Aorta (tissue), 5 donors: ENCODE results near the gene FBXO27. TPM values are rescaled to one million over a fixed set of nuclear protein-coding genes. Genes with fewer than 3 reads are reported as not detected.
"Not testable (repeated sequence)": the region's sequence is repeated elsewhere in the genome, so short reads cannot be mapped to it uniquely, and the experiment has no call there.

Experiments used
- ATAC-seq: fragments of 200-7000 bp; cut with Tn5 transposase; one replicate; pipeline ENCODE4 v1.9.1; 2022; ENCODE audit warnings: moderate library complexity; ENCODE audit not compliant: low FRiP score
- DNase-seq, 2 donors: peaks; one replicate each; pipeline ENCODE4 v3.0.0-alpha.2; 2020
- H3K27ac ChIP-seq, 2 donors: one replicate each; pipeline ENCODE4 v1.5.1; 2013; ENCODE audit warnings: low read length in 2 of 2, mild to moderate bottlenecking in 2 of 2, moderate library complexity in 2 of 2, control low read depth in 1 of 2, inconsistent platforms in 1 of 2, low read depth in 1 of 2
- H3K27me3 ChIP-seq, 2 donors: one replicate each; pipeline ENCODE4 v1.6.1; 2013; ENCODE audit warnings: control low read depth in 1 of 2, low read length in 1 of 2, mild to moderate bottlenecking in 1 of 2, moderate library complexity in 1 of 2; ENCODE audit not compliant: insufficient read depth in 2 of 2, control insufficient read depth in 1 of 2
- H3K36me3 ChIP-seq, 2 donors: one replicate each; pipeline ENCODE4 v1.6.1; 2013; ENCODE audit warnings: control low read depth in 1 of 2, low read length in 1 of 2, mild to moderate bottlenecking in 1 of 2; ENCODE audit not compliant: insufficient read depth in 2 of 2, control insufficient read depth in 1 of 2
- H3K4me1 ChIP-seq, 2 donors: one replicate each; pipeline ENCODE4 v1.6.1; 2013; ENCODE audit warnings: low read length in 2 of 2, control low read depth in 1 of 2, mild to moderate bottlenecking in 1 of 2, moderate library complexity in 1 of 2; ENCODE audit not compliant: insufficient read depth in 2 of 2, control insufficient read depth in 1 of 2
- H3K4me3 ChIP-seq, 2 donors: one replicate each; pipeline ENCODE4 v1.5.1; 2013; ENCODE audit warnings: low read length in 2 of 2, control low read depth in 1 of 2, mild to moderate bottlenecking in 1 of 2
- H3K9me3 ChIP-seq: one replicate; pipeline ENCODE4 v1.6.1; 2013; ENCODE audit warnings: mild to moderate bottlenecking, low read length; ENCODE audit not compliant: control insufficient read depth
- WGBS, 2 donors: extraction: QIAGEN DNeasy Blood & Tissue Kit; methylation state at CpG; one replicate each; pipeline ENCODE4 v1.1.7; 2013; 5-methylcytosine and 5-hydroxymethylcytosine counted together
- intact Hi-C, 2 donors: fragments of 100-400 bp; cut with DNase I; formaldehyde crosslinking; loops; one replicate each; pipeline versions ENCODE4 v1.14.2 to v1.15.0; 2022
- long read RNA-seq, 2 donors: library from polyadenylated mRNA; unstranded; transcript quantifications; one replicate each; pipeline ENCODE4 v2.0.0, GENCODE V29; 2020 to 2021
- polyA plus RNA-seq, 2 donors: library from polyadenylated mRNA; stranded (reverse); fragments of 200-250 nt; gene quantifications; one replicate each; pipeline ENCODE4 v1.2.3, GENCODE V29; 2013
- total RNA-seq, 2 donors: library from RNA; stranded (reverse); fragmentation: NEBNext Ultra II Directional; extraction: Animal tissue kit (Norgen Biotek cat#: 25700); gene quantifications; one replicate each; pipeline ENCODE4 v1.2.1, GENCODE V29; 2021
- donor health status: healthy with polysubstance abuse.
- donor health status: Bipolar disorder and iron deficiency.
- donor health status: DM: no; HTN: no; CAD: no.
- donor health status: DM: no; HTN: no; CAD: no.
- donor health status: DM: yes; HTN: yes; CAD: no.

FBXO27 gene, protein sequence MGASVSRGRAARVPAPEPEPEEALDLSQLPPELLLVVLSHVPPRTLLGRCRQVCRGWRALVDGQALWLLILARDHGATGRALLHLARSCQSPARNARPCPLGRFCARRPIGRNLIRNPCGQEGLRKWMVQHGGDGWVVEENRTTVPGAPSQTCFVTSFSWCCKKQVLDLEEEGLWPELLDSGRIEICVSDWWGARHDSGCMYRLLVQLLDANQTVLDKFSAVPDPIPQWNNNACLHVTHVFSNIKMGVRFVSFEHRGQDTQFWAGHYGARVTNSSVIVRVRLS
- total RNA-seq (1 to 10 TPM; 5.0 to 8.6 TPM), polyA plus RNA-seq (1 to 10 TPM in 1 of 2 donors, under 1 TPM in 1; 0.25 to 2.8 TPM)
- long read RNA-seq, donor 1, partial matches to known transcripts = 15 of 23 reads
- long read RNA-seq, donor 1, other reads (novel, unspliced or antisense) = 8 of 23 reads
- long read RNA-seq, donor 2, partial matches to known transcripts = 1 of 5 reads
- long read RNA-seq, donor 2, other reads (novel, unspliced or antisense) = 3 of 5 reads

GRCh38 chr19:39032063-39032918 lies at the start of gene FBXO27:
Gene FBXO27 (minus strand): TSS chr19:39032549. CDS start chr19:39032227, 322 bp downstream.
- Histone ChIP-seq H3K27me3 (no peaks in the 10 kb centered on the region), H3K9me3 (no peaks in the 10 kb centered on the region), H3K4me1 (no peaks in the 10 kb centered on the region), H3K27ac (no peak within 1 kb of the TSS), H3K4me3 (peak within 1 kb of the TSS; percentile 27 to 55), H3K36me3 (no peaks in the 10 kb centered on the region)
- peak; percentile 55 to 81 for DNase-seq
- WGBS, 2 donors = 2 to 4% methylated on average over 51 to 66 of the region's 66 CpGs
- ATAC-seq = peak; percentile 44
- intact Hi-C loops = loop anchor here (5.0 kb wide), 2 partner anchors 55 to 70 kb away; partner anchors contain the start of gene FBXO17 (in 2 of the 2)

DNA sequence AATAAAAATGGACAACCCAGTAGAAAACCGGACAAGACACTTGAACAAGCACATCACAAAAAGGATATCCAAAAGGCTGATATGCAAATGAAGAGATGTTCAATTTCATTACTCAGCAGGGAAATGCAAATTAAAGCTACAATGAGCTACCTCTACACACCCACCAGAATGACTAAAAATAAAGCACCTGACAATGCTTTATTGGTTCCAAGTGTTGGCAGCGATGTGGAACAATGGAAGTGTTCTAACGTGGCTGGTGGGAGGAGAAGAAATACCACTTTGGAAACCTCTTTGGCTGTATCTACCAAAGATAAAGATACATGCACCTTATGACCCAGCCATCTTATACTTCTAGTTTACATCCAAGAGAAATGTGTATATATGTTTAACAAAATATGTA lies 48.1 kb upstream of the FBXO27 start:
- DNase-seq = no peak
- Histone ChIP-seq H3K4me3 (no peak overlapping the region), H3K27me3 (no peaks in the 10 kb centered on the region), H3K9me3 (no peaks in the 10 kb centered on the region), H3K36me3 (no peaks in the 10 kb centered on the region), H3K27ac (no peak overlapping the region), H3K4me1 (no peaks in the 10 kb centered on the region)
- intact Hi-C loops = no loop called here
- WGBS, 2 donors = 60 to 62% methylated on average over 3 of the region's 3 CpGs
- no peak for ATAC-seq

DNA sequence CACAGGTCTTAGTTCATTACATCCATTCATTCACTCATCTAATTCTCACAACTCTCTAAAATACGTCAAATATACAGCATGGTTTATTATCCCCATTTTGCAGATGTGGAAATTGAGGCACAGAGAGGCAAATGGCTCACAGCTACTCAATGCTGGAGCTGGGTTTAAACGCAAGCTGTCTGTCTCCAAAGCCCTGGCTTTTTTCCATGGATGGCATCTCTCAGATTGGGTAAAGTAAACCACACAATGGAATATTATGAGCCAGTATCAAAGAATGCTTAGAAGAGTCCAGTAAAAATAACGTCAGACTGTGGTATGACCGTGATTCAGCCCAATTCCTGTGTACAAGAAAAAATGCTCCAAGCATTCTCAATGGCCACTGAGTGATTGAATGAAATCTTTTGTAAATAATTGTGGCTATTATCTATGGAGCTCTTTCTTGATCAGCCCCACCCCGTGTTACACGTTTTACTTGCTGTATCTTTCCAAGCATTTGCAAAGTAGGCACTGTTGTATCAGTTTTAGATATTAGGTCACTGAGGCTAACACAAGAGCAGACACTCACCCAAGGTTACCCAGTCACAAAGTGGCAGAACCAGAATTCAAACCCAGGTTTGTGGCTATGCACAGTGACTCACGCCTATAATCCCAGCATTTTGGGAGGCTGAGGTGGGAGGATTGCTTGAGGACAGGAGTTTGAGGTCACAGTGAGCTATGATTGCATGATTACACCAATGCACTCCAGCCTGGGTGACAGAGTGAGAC lies 46.3 kb upstream of the FBXO27 start:
- WGBS, 2 donors = 32 to 35% methylated on average over 7 of the region's 7 CpGs
- Histone ChIP-seq H3K4me1 (no peaks in the 10 kb centered on the region), H3K36me3 (no peaks in the 10 kb centered on the region), H3K9me3 (no peaks in the 10 kb centered on the region), H3K27ac (no peak overlapping the region), H3K4me3 (no peak overlapping the region), H3K27me3 (no peaks in the 10 kb centered on the region)
- no peak for ATAC-seq
- intact Hi-C loops = no loop called here
- no peak for DNase-seq

GRCh38 chr19:39077323-39077722 lies 45.0 kb upstream of the FBXO27 start:
- no peak for ATAC-seq
- Histone ChIP-seq H3K4me3 (no peak overlapping the region), H3K4me1 (no peaks in the 10 kb centered on the region), H3K36me3 (no peaks in the 10 kb centered on the region), H3K9me3 (no peaks in the 10 kb centered on the region), H3K27ac (no peak overlapping the region), H3K27me3 (no peaks in the 10 kb centered on the region)
- WGBS, 2 donors = 84 to 86% methylated on average over 11 of the region's 11 CpGs
- intact Hi-C loops = no loop called here
- DNase-seq = no peak

GRCh38 chr19:39074942-39075341 lies 42.6 kb upstream of the FBXO27 start:
- intact Hi-C loops = no loop called here
- Histone ChIP-seq H3K27me3 (no peaks in the 10 kb centered on the region), H3K4me3 (no peak overlapping the region), H3K4me1 (no peaks in the 10 kb centered on the region), H3K27ac (no peak overlapping the region), H3K36me3 (no peaks in the 10 kb centered on the region), H3K9me3 (no peaks in the 10 kb centered on the region)
- DNase-seq = no peak
- no peak for ATAC-seq
- WGBS, 2 donors = 93 to 94% methylated on average over 6 of the region's 6 CpGs

DNA sequence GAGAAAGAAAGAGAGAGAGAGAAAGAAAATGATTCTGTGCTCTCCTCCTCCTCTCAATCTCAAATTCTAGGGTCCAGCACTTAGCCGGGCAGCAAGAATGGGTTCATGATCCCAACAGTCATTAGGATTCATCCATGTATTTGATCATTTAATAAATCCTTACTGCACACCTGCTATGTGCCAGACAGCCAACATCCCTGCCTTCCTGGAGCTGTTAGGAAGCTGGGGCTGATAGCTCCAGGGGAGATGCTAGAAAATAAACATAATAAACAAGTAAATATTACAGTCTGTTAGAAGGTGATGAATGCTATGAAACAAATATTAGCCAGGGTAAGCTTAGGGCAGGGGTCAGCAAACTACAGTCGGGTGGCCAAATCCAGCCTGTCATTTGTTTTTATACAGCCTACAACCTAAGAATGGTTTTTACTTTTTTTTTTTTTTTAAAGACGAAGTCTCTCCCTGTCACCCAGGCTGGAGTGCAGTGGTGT lies 41.9 kb upstream of the FBXO27 start:
- no peaks in the 10 kb centered on the region for H3K36me3 ChIP-seq
- no peak overlapping the region for H3K4me3 ChIP-seq
- WGBS, 2 donors = 38 to 40% methylated on average over 3 of the region's 3 CpGs
- H3K4me1 ChIP-seq = no peaks in the 10 kb centered on the region
- no peak for ATAC-seq
- DNase-seq = no peak
- no peak overlapping the region for H3K27ac ChIP-seq
- no peaks in the 10 kb centered on the region for H3K27me3 ChIP-seq
- H3K9me3 ChIP-seq = no peaks in the 10 kb centered on the region
- intact Hi-C loops = no loop called here

- ATAC-seq = no peak
- Histone ChIP-seq H3K9me3 (no peaks in the 10 kb centered on the region), H3K36me3 (no peaks in the 10 kb centered on the region), H3K4me1 (no peaks in the 10 kb centered on the region), H3K4me3 (no peak overlapping the region), H3K27me3 (no peaks in the 10 kb centered on the region), H3K27ac (no peak overlapping the region)
- 76 to 85% methylated on average over 5 of the region's 5 CpGs for WGBS, 2 donors
- no peak for DNase-seq
- intact Hi-C loops = no loop called here
Measured at GRCh38 chr19:39070888-39071287, 38.5 kb upstream of the FBXO27 start.

DNA sequence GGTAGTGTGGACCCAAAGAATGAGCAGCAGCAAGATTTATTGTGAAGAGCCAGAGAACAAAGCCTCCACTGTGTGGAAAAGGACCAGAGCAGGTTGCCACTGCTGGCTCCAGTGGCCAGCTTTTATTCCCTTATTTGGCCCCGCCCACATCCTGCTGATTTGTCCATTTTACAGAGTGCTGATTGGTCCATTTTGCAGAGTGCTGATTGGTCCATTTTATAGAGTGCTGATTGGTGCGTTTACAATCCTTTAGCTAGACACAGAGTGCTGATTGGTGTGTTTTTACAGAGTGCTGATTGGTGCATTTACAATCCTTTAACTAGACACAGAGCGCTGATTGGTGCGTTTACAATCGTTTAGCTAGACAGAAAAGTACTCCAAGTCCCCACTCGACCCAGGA lies 35.9 kb upstream of the FBXO27 start:
- H3K36me3 ChIP-seq, ATAC-seq, H3K27me3 ChIP-seq, H3K27ac ChIP-seq, intact Hi-C loops, H3K4me3 ChIP-seq, H3K9me3 ChIP-seq, DNase-seq, H3K4me1 ChIP-seq: not testable (repeated sequence)
- 82 to 84% methylated on average over 6 of the region's 6 CpGs for WGBS, 2 donors
